HepG2 (cell line): Measurements from ENCODE around the gene TP63. TPM values are rescaled to one million over a fixed set of nuclear protein-coding genes. Genes with fewer than 3 reads are reported as not detected.
"Not testable (repeated sequence)": the region's sequence is repeated elsewhere in the genome, so short reads cannot be mapped to it uniquely, and the experiment has no call there.

Experiments
- ATAC-seq: fragments of 200-7000 bp; cut with Tn5 transposase; 3 replicates; pipeline ENCODE4 v1.9.1; 2020; ENCODE audit warnings: mild to moderate bottlenecking, moderate library complexity
- BruUV-seq: library from RNA; stranded (reverse); fragments of 400-500 nt; replicated peaks from 2 replicates; lab custom pipeline; 2021; lab: Mats Ljungman, UMichigan
- CTCF ChIA-PET: fragments of 300-600 bp; formaldehyde crosslinking; extraction: SDS; loops from one replicate; lab custom pipeline; 2021; ENCODE audit warnings: low total read pairs, inconsistent platforms, low intra/inter-chr PET ratio; lab: Yijun Ruan, JAX
- POLR2A ChIA-PET: fragments of 350-600 bp; sonication (Branson Sonifier 250); formaldehyde crosslinking; loops from one replicate; lab custom pipeline; 2020; ENCODE audit warnings: antibody characterized with exemption, inconsistent platforms; lab: Yijun Ruan, JAX
- DNase-seq: peaks from one replicate; pipeline ENCODE4 v3.0.0-alpha.2; 2015; ENCODE audit warnings: low spot score
- FAIRE-seq: peaks from 3 replicates; lab custom pipeline; 2011; peaks lifted over from hg19 to GRCh38; lab: Jason Lieb, UNC
- H2AFZ ChIP-seq: one replicate; pipeline ENCODE4 v1.6.1; 2011; ENCODE audit warnings: low read length, inconsistent platforms
- H3K27ac ChIP-seq: fragments of 300-600 bp; 3 replicates; pipeline ENCODE4 v1.8.0; 2011; ENCODE audit warnings: mixed run types, mild to moderate bottlenecking, mixed read lengths, low read length, inconsistent platforms; ENCODE audit not compliant: insufficient read depth; ENCODE audit errors: extremely low read length
- H3K27me3 ChIP-seq, 2 experiments: fragments of 200-600 bp in 1 of 2; 2 replicates in 1 of 2; 3 replicates in 1 of 2; pipeline versions ENCODE4 v1.6.0 to v1.8.0; 2011; ENCODE audit warnings: low read length in 2 of 2, mild to moderate bottlenecking in 2 of 2, moderate library complexity in 2 of 2, inconsistent platforms in 1 of 2; ENCODE audit not compliant: insufficient read depth in 2 of 2, control insufficient read depth in 1 of 2
- H3K36me3 ChIP-seq, 2 experiments: fragments of 200-600 bp in 1 of 2; replicated peaks in 1 of 2; 2 replicates in 1 of 2; 3 replicates in 1 of 2; pipeline versions ENCODE4 v1.5.1 to v1.8.0; 2011; ENCODE audit warnings: low read length in 2 of 2, inconsistent platforms in 1 of 2; ENCODE audit not compliant: insufficient read depth in 2 of 2, control insufficient read depth in 1 of 2
- H3K4me1 ChIP-seq: 2 replicates; pipeline ENCODE4 v1.5.1; 2012; ENCODE audit warnings: low read length, inconsistent platforms; ENCODE audit not compliant: insufficient read depth
- H3K4me2 ChIP-seq: 2 replicates; pipeline ENCODE4 v1.6.0; 2011; ENCODE audit warnings: low read depth, low read length, inconsistent platforms
- H3K4me3 ChIP-seq, 3 experiments: fragments of 200-600 bp in 1 of 3; sonication (generic), shearing (Covaris generic) in 1 of 3; replicated peaks in 1 of 3; 2 replicates each; pipeline ENCODE4 v1.5.1; 2011 to 2016; ENCODE audit warnings: low read length in 3 of 3, inconsistent platforms in 2 of 3, low read depth in 2 of 3, mild to moderate bottlenecking in 2 of 3, control low read depth in 1 of 3, mixed read lengths in 1 of 3; ENCODE audit not compliant: insufficient read depth in 1 of 3
- H3K79me2 ChIP-seq: one replicate; pipeline ENCODE4 v1.6.1; 2011; ENCODE audit warnings: low read length, inconsistent platforms; ENCODE audit not compliant: insufficient read depth
- H3K9ac ChIP-seq: 2 replicates; pipeline ENCODE4 v1.6.0; 2011; ENCODE audit warnings: mild to moderate bottlenecking, low read depth, low read length, inconsistent platforms; ENCODE audit not compliant: insufficient read depth
- H3K9me3 ChIP-seq: 2 replicates; pipeline ENCODE4 v1.5.1; 2012; ENCODE audit warnings: mild to moderate bottlenecking, low read length
- H4K20me1 ChIP-seq: 2 replicates; pipeline ENCODE4 v1.6.0; 2011; ENCODE audit warnings: inconsistent platforms, mild to moderate bottlenecking, low read length, moderate library complexity; ENCODE audit not compliant: insufficient read depth
- CEBPB ChIP-seq: IDR thresholded peaks from 2 replicates; pipeline ENCODE4 v1.6.1; 2011; ENCODE audit warnings: low read depth, low read length, improper control_type of control experiment, borderline replicate concordance
- PRPF4 ChIP-seq: fragments of 200-400 bp; formaldehyde crosslinking; IDR thresholded peaks from 2 replicates; pipeline ENCODE4 v1.6.1; 2016; ENCODE audit warnings: low read length, low read depth; ENCODE audit not compliant: poor library complexity, severe bottlenecking
- ZNF235 ChIP-seq: sonication (generic); formaldehyde crosslinking; IDR thresholded peaks from 2 replicates; pipeline ENCODE4 v1.8.1; 2023; ENCODE audit warnings: mild to moderate bottlenecking, missing genetic modification reagents, borderline replicate concordance
- ZNF788 ChIP-seq: sonication (generic); formaldehyde crosslinking; IDR thresholded peaks from 2 replicates; pipeline ENCODE4 v1.5.0; 2020; ENCODE audit warnings: mild to moderate bottlenecking, missing genetic modification reagents, borderline replicate concordance
- WGBS: methylation state at CpG from one replicate; pipeline ENCODE4 v1.1.6; 2017; ENCODE audit warnings: low lambda C conversion rate; 5-methylcytosine and 5-hydroxymethylcytosine counted together
- in situ Hi-C: cut with HindIII; loops from 2 replicates; pipeline ENCODE4 v1.10.0; 2017; ENCODE audit warnings: low pct_unique_long_range_greater_than_20kb; ENCODE audit not compliant: extremely low pct_ligation_motif_present
- intact Hi-C: fragments of 100-400 bp; cut with micrococcal nuclease; formaldehyde crosslinking; loops from one replicate; pipeline ENCODE4 v1.10.0; 2022; ENCODE audit not compliant: unreplicated experiment
- polyA plus RNA-seq, 8 experiments: library from polyadenylated mRNA; depleted of rRNA in 3 of 8; stranded (reverse) in 7 of 8; unstranded in 1 of 8; fragments of >200 nt; fragmentation: Illumina TruSeq in 4 of 8; extraction: Trizol in 4 of 8; gene quantifications; 2 replicates each; pipeline versions ENCODE4 v1.2.1 to v1.2.3, GENCODE V29; 2011 to 2016; ENCODE audit warnings: low read depth in 4 of 8, missing spikeins in 1 of 8, mixed read lengths in 1 of 8; ENCODE audit not compliant: insufficient read depth in 1 of 8
- total RNA-seq, 5 experiments: library from RNA; depleted of rRNA; stranded (reverse); fragments of >200 nt; fragmentation: Illumina TruSeq; extraction: Trizol; gene quantifications; 2 replicates each; pipeline ENCODE4 v1.2.3, GENCODE V29; 2016; ENCODE audit warnings: low read depth in 1 of 5

The TP63 gene
- total and polyA plus RNA-seq, 2 of the 13 experiments (the other 11 are each of a cell fraction or from before 2014, with no cell fraction given): not detected

DNA sequence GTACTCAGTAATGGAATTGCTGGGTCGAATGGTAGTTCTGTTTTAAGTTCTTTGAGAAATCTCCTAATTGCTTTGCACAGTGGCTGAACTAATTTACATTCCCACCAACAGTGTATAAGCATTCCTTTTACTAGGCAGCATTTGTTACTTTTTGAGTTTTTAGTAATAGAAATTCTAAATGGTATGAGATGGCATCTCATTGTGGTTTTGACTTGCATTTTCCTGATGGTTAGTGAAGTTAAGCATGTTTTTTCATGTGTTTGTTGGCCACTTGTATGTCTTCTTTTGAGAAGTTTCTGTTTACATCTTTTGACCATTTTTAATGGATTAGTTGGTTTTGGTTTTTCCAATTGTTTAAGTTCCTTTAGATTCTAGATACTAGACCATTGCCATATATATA, 28.4 kb downstream of the TP63 start:
- ChIA-PET POLR2A (no interaction called here), CTCF (no interaction called here)
- Histone ChIP-seq H3K27ac (no peak overlapping the region), H3K9me3 (no peaks in the 10 kb centered on the region), H3K27me3 (no peaks in the 10 kb centered on the region), H4K20me1 (no peaks in the 10 kb centered on the region), H3K4me1 (no peaks in the 10 kb centered on the region), H2AFZ (no peak overlapping the region), H3K36me3 (no peaks in the 10 kb centered on the region), H3K79me2 (no peaks in the 10 kb centered on the region), H3K9ac (no peak overlapping the region), H3K4me2 (no peak overlapping the region), H3K4me3 (no peak overlapping the region)
- TF ChIP-seq ZNF788 (CRISPR knock-in tag): no peak
- TF ChIP-seq ZNF235 (CRISPR knock-in tag): no peak
- intact Hi-C loops (no loop called here), in situ Hi-C loops (no loop called here)
- ATAC-seq: no peak
- no peak for FAIRE-seq
- 0% methylated on average over 1 of the region's 1 CpG for WGBS
- no peak for DNase-seq
- BruUV-seq: no TSS peak

DNA sequence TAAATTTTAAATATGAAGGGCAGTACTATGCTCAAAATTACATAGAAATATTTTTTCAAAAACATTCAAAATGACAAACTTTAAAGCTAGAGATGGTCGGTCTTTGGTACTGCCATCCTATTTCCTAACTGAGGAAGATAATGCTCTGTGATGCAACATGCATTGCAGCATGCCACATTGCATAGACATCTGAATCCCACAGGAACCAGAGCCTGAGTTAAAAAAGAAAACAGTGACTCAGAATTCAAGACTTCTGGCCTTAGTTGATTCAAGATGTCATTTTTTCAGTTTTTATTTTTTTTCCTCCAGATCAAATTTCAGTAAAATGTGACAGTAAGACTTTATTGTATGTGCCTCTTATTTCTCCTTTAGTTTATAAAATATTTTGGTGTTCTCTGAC, 33.1 kb downstream of the TP63 start:
- BruUV-seq: no TSS peak
- Histone ChIP-seq H3K4me3 (no peak overlapping the region), H3K4me2 (no peak overlapping the region), H4K20me1 (no peaks in the 10 kb centered on the region), H3K4me1 (no peaks in the 10 kb centered on the region), H3K9ac (no peak overlapping the region)
- CTCF ChIA-PET: no interaction called here
- 0% methylated on average over 1 of the region's 1 CpG for WGBS
- no peak for TF ChIP-seq PRPF4
- peak; percentile 18; the same call in 1 of the 2 replicates for TF ChIP-seq CEBPB
- TF ChIP-seq, all 625 proteins: peak for 1
- ATAC-seq (no peak), DNase-seq (no peak), FAIRE-seq (no peak)
- Histone ChIP-seq H3K27ac (no peak overlapping the region), H3K79me2 (no peaks in the 10 kb centered on the region), H2AFZ (no peak overlapping the region), H3K9me3 (no peaks in the 10 kb centered on the region), H3K36me3 (no peaks in the 10 kb centered on the region), H3K27me3 (no peaks in the 10 kb centered on the region)
- in situ Hi-C loops: no loop called here
- POLR2A ChIA-PET: no interaction called here
- intact Hi-C loops: no loop called here

DNA sequence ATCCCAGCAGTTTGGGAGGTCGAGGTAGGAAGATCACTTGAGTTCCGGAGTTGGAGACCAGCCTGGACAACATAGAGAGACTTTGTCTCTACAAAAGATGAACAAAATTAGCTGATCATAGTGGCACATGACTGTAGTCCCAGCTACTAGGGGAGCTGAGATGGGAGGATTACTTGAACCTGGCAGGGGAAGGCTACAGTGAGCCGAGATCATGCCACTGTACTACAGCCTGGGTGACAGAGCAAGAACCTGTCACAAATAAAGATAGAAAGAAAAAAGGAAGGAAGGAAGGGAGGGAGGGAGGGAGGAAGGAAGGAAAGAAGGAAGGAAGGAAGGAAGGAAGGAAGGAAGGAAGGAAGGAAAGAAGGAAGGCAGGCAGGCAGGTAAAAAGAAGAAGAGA, 41.2 kb downstream of the TP63 start:
- CTCF ChIA-PET, FAIRE-seq, H3K36me3 ChIP-seq, H3K27me3 ChIP-seq, POLR2A ChIA-PET, DNase-seq, H3K9me3 ChIP-seq, H3K4me1 ChIP-seq, in situ Hi-C loops, H2AFZ ChIP-seq, H3K4me2 ChIP-seq, BruUV-seq, H4K20me1 ChIP-seq, H3K27ac ChIP-seq, intact Hi-C loops, H3K79me2 ChIP-seq, ATAC-seq, H3K4me3 ChIP-seq, H3K9ac ChIP-seq: not testable (repeated sequence)
- WGBS: 31% methylated on average over 3 of the region's 3 CpGs
